Parathyroid adenoma (tissue), 2 donors: ENCODE measurements around the gene GOLPH3.

ENCODE experiments used
- H2AFZ ChIP-seq: fragments of 300-600 bp; sonication (generic); one replicate; pipeline ENCODE4 v1.7.0; 2017; ENCODE audit warnings: antibody characterized with exemption, mild to moderate bottlenecking
- H3K27ac ChIP-seq: fragments of 300-600 bp; sonication (generic); one replicate; pipeline ENCODE4 v1.7.0; 2017
- H3K27me3 ChIP-seq: fragments of 300-600 bp; sonication (generic); one replicate; pipeline ENCODE4 v1.7.0; 2017; ENCODE audit warnings: low read length; ENCODE audit not compliant: control insufficient read depth, insufficient read depth
- H3K36me3 ChIP-seq: fragments of 300-600 bp; sonication (generic); one replicate; pipeline ENCODE4 v1.7.0; 2017; ENCODE audit warnings: low read length; ENCODE audit not compliant: control insufficient read depth, insufficient read depth
- H3K4me1 ChIP-seq: fragments of 300-600 bp; sonication (generic); one replicate; pipeline ENCODE4 v1.7.0; 2017; ENCODE audit warnings: control low read depth
- H3K4me2 ChIP-seq: fragments of 300-600 bp; sonication (generic); one replicate; pipeline ENCODE4 v1.7.0; 2017; ENCODE audit warnings: low read length
- H3K4me3 ChIP-seq: fragments of 300-600 bp; sonication (generic); one replicate; pipeline ENCODE4 v1.7.0; 2017; ENCODE audit warnings: low read depth, low read length
- H3K79me2 ChIP-seq: fragments of 300-600 bp; sonication (generic); one replicate; pipeline ENCODE4 v1.7.0; 2017; ENCODE audit warnings: control low read depth
- H3K9ac ChIP-seq: fragments of 300-600 bp; sonication (generic); one replicate; pipeline ENCODE4 v1.7.0; 2017; ENCODE audit warnings: mild to moderate bottlenecking
- H3K9me3 ChIP-seq: fragments of 300-600 bp; sonication (generic); one replicate; pipeline ENCODE4 v1.7.0; 2017; ENCODE audit warnings: low read length; ENCODE audit not compliant: control insufficient read depth
- TF ChIP-seq, protein P1 (sequence below): fragments of 300-600 bp; sonication (generic); IDR thresholded peaks from one replicate; pipeline ENCODE4 v1.7.0; 2017; ENCODE audit warnings: antibody characterized with exemption, mild to moderate bottlenecking
- donor health status: primary hyperparathyroidism.

GOLPH3 gene

GRCh38 chr5:32147959-32148358 lies 26.2 kb downstream of the GOLPH3 start:
- Histone ChIP-seq H3K4me1 (peaks cover 10% of the 10 kb centered on the region), H3K27me3 (no peaks in the 10 kb centered on the region), H3K27ac (no peak overlapping the region), H3K9ac (no peak overlapping the region), H3K9me3 (no peaks in the 10 kb centered on the region), H3K4me2 (no peak overlapping the region), H3K79me2 (peaks cover 53% of the 10 kb centered on the region), H3K4me3 (no peak overlapping the region), H3K36me3 (no peaks in the 10 kb centered on the region), H2AFZ (no peak overlapping the region)
- TF ChIP-seq, protein P1, sequence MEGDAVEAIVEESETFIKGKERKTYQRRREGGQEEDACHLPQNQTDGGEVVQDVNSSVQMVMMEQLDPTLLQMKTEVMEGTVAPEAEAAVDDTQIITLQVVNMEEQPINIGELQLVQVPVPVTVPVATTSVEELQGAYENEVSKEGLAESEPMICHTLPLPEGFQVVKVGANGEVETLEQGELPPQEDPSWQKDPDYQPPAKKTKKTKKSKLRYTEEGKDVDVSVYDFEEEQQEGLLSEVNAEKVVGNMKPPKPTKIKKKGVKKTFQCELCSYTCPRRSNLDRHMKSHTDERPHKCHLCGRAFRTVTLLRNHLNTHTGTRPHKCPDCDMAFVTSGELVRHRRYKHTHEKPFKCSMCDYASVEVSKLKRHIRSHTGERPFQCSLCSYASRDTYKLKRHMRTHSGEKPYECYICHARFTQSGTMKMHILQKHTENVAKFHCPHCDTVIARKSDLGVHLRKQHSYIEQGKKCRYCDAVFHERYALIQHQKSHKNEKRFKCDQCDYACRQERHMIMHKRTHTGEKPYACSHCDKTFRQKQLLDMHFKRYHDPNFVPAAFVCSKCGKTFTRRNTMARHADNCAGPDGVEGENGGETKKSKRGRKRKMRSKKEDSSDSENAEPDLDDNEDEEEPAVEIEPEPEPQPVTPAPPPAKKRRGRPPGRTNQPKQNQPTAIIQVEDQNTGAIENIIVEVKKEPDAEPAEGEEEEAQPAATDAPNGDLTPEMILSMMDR: no peak

DNA sequence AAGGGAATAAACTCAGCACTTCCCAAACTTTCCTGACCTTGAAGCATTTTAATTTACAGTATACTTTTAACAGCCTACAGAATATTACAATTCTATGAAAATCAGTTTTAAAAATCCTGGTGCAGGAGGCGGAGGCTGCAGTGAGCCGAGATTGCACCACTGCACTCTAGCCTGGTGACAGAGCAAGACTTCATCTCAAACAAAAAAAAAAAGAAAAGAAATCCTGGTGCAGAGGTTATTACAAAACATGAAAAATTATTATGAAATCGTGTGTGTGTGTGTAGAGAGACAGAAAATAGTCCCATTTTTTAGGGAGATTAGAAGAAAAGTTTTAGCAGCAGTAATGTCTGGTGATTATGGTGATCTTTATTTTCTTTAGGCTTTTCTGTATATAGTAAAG lies 26.9 kb downstream of the GOLPH3 start:
- TF ChIP-seq, protein P1: no peak
- peaks cover 10% of the 10 kb centered on the region for H3K4me1 ChIP-seq

GRCh38 chr5:32145378-32145777 lies 28.7 kb downstream of the GOLPH3 start:
- Histone ChIP-seq H3K27ac (no peak overlapping the region), H3K36me3 (no peaks in the 10 kb centered on the region), H3K9me3 (no peaks in the 10 kb centered on the region), H3K79me2 (peaks cover 34% of the 10 kb centered on the region), H3K9ac (no peak overlapping the region), H3K27me3 (no peaks in the 10 kb centered on the region), H3K4me1 (peaks cover 10% of the 10 kb centered on the region), H3K4me2 (no peak overlapping the region), H3K4me3 (no peak overlapping the region), H2AFZ (no peak overlapping the region)
- TF ChIP-seq, protein P1: no peak

More for the DNA sequence above, 26.9 kb downstream of the GOLPH3 start:
- Histone ChIP-seq H3K36me3 (no peaks in the 10 kb centered on the region), H2AFZ (no peak overlapping the region), H3K4me2 (no peak overlapping the region), H3K9me3 (no peaks in the 10 kb centered on the region), H3K79me2 (peaks cover 48% of the 10 kb centered on the region), H3K4me3 (no peak overlapping the region), H3K9ac (no peak overlapping the region), H3K27me3 (no peaks in the 10 kb centered on the region), H3K27ac (no peak overlapping the region)

GRCh38 chr5:32144378-32145207 lies 29.5 kb downstream of the GOLPH3 start:
- TF ChIP-seq, protein P1: no peak
- H3K27ac ChIP-seq: no peak overlapping the region
- H3K4me1 ChIP-seq: peaks cover 10% of the 10 kb centered on the region
- H3K9ac ChIP-seq: no peak overlapping the region
- H3K9me3 ChIP-seq: no peaks in the 10 kb centered on the region
- peaks cover 32% of the 10 kb centered on the region for H3K79me2 ChIP-seq
- H3K4me2 ChIP-seq: peak overlapping the region; percentile 39
- no peaks in the 10 kb centered on the region for H3K27me3 ChIP-seq
- H2AFZ ChIP-seq: no peak overlapping the region
- no peak overlapping the region for H3K4me3 ChIP-seq
- H3K36me3 ChIP-seq: no peaks in the 10 kb centered on the region
